Common myeloid progenitor, CD34-positive (primary cell): Measurements from ENCODE around the gene ETS1.

Source experiments
- CTCF ChIA-PET: fragments of 350-600 bp; sonication (Branson Sonifier 250); formaldehyde crosslinking; loops from one replicate; lab custom pipeline; 2021; ENCODE audit warnings: antibody characterized with exemption; lab: Charles Lee
- POLR2A ChIA-PET: fragments of 350-600 bp; sonication (Branson Sonifier 250); formaldehyde crosslinking; loops from one replicate; lab custom pipeline; 2021; ENCODE audit warnings: antibody characterized with exemption; lab: Charles Lee
- DNase-seq, 3 donors: peaks; one replicate each; pipeline versions ENCODE4 v3.0.0 to v3.0.0-alpha.2; 2013
- H3K27ac ChIP-seq, 2 experiments: 1 replicate in 1 of 2; 2 replicates in 1 of 2; pipeline ENCODE4 v1.7.0; 2013; ENCODE audit warnings: inconsistent platforms in 2 of 2, low read length in 2 of 2, mild to moderate bottlenecking in 2 of 2, low read depth in 1 of 2, moderate library complexity in 1 of 2; ENCODE audit not compliant: severe bottlenecking in 2 of 2, insufficient read depth in 1 of 2, poor library complexity in 1 of 2
- H3K27me3 ChIP-seq, 5 experiments: replicated peaks in 2 of 5; 1 replicate in 3 of 5; 2 replicates in 2 of 5; pipeline versions ENCODE4 v1.6.1 to v1.7.0; 2013; ENCODE audit warnings: low read length in 4 of 5, mild to moderate bottlenecking in 2 of 5, moderate library complexity in 2 of 5, inconsistent platforms in 1 of 5; ENCODE audit not compliant: insufficient read depth in 5 of 5, control insufficient read depth in 4 of 5
- H3K36me3 ChIP-seq, 4 experiments: 1 replicate in 2 of 4; 2 replicates in 2 of 4; pipeline versions ENCODE4 v1.6.1 to v1.7.0; 2013; ENCODE audit warnings: low read length in 3 of 4, control low read depth in 1 of 4, mild to moderate bottlenecking in 1 of 4; ENCODE audit not compliant: control insufficient read depth in 4 of 4, insufficient read depth in 4 of 4
- H3K4me1 ChIP-seq, 4 experiments: 1 replicate in 3 of 4; 2 replicates in 1 of 4; pipeline versions ENCODE4 v1.6.1 to v1.7.1; 2013; ENCODE audit warnings: low read length in 3 of 4, mild to moderate bottlenecking in 3 of 4, control low read depth in 1 of 4, inconsistent platforms in 1 of 4, moderate library complexity in 1 of 4; ENCODE audit not compliant: control insufficient read depth in 4 of 4, insufficient read depth in 4 of 4; ENCODE audit errors: control extremely low read depth in 1 of 4
- H3K4me3 ChIP-seq, 7 experiments: 1 replicate in 4 of 7; 2 replicates in 3 of 7; pipeline versions ENCODE4 v1.5.1 to v1.7.0; 2013; ENCODE audit warnings: mild to moderate bottlenecking in 7 of 7, low read length in 6 of 7, moderate library complexity in 6 of 7, inconsistent platforms in 2 of 7, low read depth in 2 of 7, control low read depth in 1 of 7; ENCODE audit not compliant: insufficient read depth in 4 of 7, control insufficient read depth in 1 of 7; ENCODE audit errors: extremely low read depth in 1 of 7
- H3K9me3 ChIP-seq, 5 experiments: 1 replicate in 4 of 5; 2 replicates in 1 of 5; pipeline versions ENCODE4 v1.6.1 to v1.7.1; 2013; ENCODE audit warnings: low read length in 4 of 5, mild to moderate bottlenecking in 2 of 5, inconsistent platforms in 1 of 5, low read depth in 1 of 5, moderate library complexity in 1 of 5; ENCODE audit not compliant: control insufficient read depth in 4 of 5, insufficient read depth in 2 of 5; ENCODE audit errors: control extremely low read depth in 1 of 5
- WGBS: methylation state at CpG from one replicate; pipeline ENCODE4 v1.1.5; 2013; ENCODE audit not compliant: insufficient coverage; 5-methylcytosine and 5-hydroxymethylcytosine counted together

The ETS1 gene

GRCh38 chr11:128420265-128420664 lies 167.1 kb downstream of the ETS1 start:
- DNase-seq, result no peak
- Histone ChIP-seq H3K27ac (no peak overlapping the region), H3K4me3 (no peak overlapping the region), H3K4me1 (peaks cover 4 to 16% (median 4%) of the 10 kb centered on the region in 4 experiments), H3K9me3 (no peaks in the 10 kb centered on the region), H3K36me3 (no peaks in the 10 kb centered on the region), H3K27me3 (no peaks in the 10 kb centered on the region)
- WGBS, result 100% methylated on average over 3 of the region's 4 CpGs
- ChIA-PET POLR2A (no interaction called here), CTCF (interaction anchor here (1.3 to 2.9 kb wide), 2 partner anchors 10 to 18 kb away, joined by 3 to 11 read pairs; no protein-coding TSS in a partner anchor)

GRCh38 chr11:128419012-128419767 lies 168.2 kb downstream of the ETS1 start:
- WGBS, result 97% methylated on average over 5 of the region's 7 CpGs
- H3K27me3 ChIP-seq, result no peaks in the 10 kb centered on the region
- H3K27ac ChIP-seq, result no peak overlapping the region
- no peak for DNase-seq
- H3K9me3 ChIP-seq, result no peaks in the 10 kb centered on the region
- H3K36me3 ChIP-seq, result no peaks in the 10 kb centered on the region
- H3K4me3 ChIP-seq, result no peak overlapping the region
- CTCF ChIA-PET, result interaction anchor here (1.1 to 2.9 kb wide), 4 partner anchors 9 to 129 kb away, joined by 3 to 11 read pairs (median 4); no protein-coding TSS in a partner anchor
- H3K4me1 ChIP-seq, result peaks cover under 1 to 14% (median 4%) of the 10 kb centered on the region in 4 experiments
- POLR2A ChIA-PET, result no interaction called here

- 83% methylated on average over 2 of the region's 5 CpGs for WGBS
- ChIA-PET CTCF (interaction anchor here (1.1 to 2.9 kb wide), 3 partner anchors 12 to 44 kb away, joined by 3 to 11 read pairs (median 6); no protein-coding TSS in a partner anchor), POLR2A (no interaction called here)
- Histone ChIP-seq H3K4me3 (no peak overlapping the region), H3K27ac (no peak overlapping the region), H3K36me3 (no peaks in the 10 kb centered on the region), H3K4me1 (peaks cover 0 to 8% (median 4%) of the 10 kb centered on the region in 4 experiments), H3K27me3 (no peaks in the 10 kb centered on the region), H3K9me3 (no peaks in the 10 kb centered on the region)
- no peak for DNase-seq
These were observed 169.6 kb downstream of the ETS1 start for GRCh38 chr11:128417607-128418324.

- ChIA-PET CTCF (interaction anchor here (1.1 kb wide), 1 partner anchor 43 kb away, joined by 3 read pairs; no protein-coding TSS in a partner anchor), POLR2A (no interaction called here)
- DNase-seq, result no peak
- no peak overlapping the region for H3K27ac ChIP-seq
- H3K4me1 ChIP-seq, result peaks cover 0 to 2% (median 0%) of the 10 kb centered on the region in 4 experiments
- no peaks in the 10 kb centered on the region for H3K36me3 ChIP-seq
- WGBS, result 100% methylated on average over 1 of the region's 1 CpG
- H3K4me3 ChIP-seq, result no peak overlapping the region
- no peaks in the 10 kb centered on the region for H3K27me3 ChIP-seq
- no peaks in the 10 kb centered on the region for H3K9me3 ChIP-seq
These were observed 170.4 kb downstream of the ETS1 start for GRCh38 chr11:128416976-128417375.

GRCh38 chr11:128415539-128415938 lies 171.8 kb downstream of the ETS1 start:
- H3K4me3 ChIP-seq, result no peak overlapping the region
- H3K4me1 ChIP-seq, result no peaks in the 10 kb centered on the region
- POLR2A ChIA-PET, result no interaction called here
- H3K36me3 ChIP-seq, result no peaks in the 10 kb centered on the region
- H3K9me3 ChIP-seq, result no peaks in the 10 kb centered on the region
- no peak overlapping the region for H3K27ac ChIP-seq
- CTCF ChIA-PET, result no interaction called here
- no peaks in the 10 kb centered on the region for H3K27me3 ChIP-seq
- no peak for DNase-seq
- WGBS, result no CpG with 5 or more reads among the region's 3 CpGs

GRCh38 chr11:128412847-128413791 lies 174.2 kb downstream of the ETS1 start:
- POLR2A ChIA-PET, result no interaction called here
- CTCF ChIA-PET, result interaction anchor here (1.7 kb wide), 1 partner anchor 65 kb away, joined by 3 read pairs; no protein-coding TSS in a partner anchor
- no peaks in the 10 kb centered on the region for H3K27me3 ChIP-seq
- no peak overlapping the region for H3K4me3 ChIP-seq
- no peaks in the 10 kb centered on the region for H3K9me3 ChIP-seq
- peaks cover 0 to under 1% (median 0%) of the 10 kb centered on the region in 4 experiments for H3K4me1 ChIP-seq
- no peaks in the 10 kb centered on the region for H3K36me3 ChIP-seq
- no peak for DNase-seq
- WGBS, result 100% methylated on average over 1 of the region's 4 CpGs
- no peak overlapping the region for H3K27ac ChIP-seq
